Neural progenitor cell (in vitro differentiated cells): ENCODE measurements around the gene SIGMAR1. TPM values are rescaled to one million over a fixed set of nuclear protein-coding genes. Genes with fewer than 3 reads are reported as not detected.

ENCODE experiments used
- DNase-seq: peaks from one replicate; pipeline ENCODE4 v3.0.0-alpha.2; 2016; ENCODE audit warnings: low spot score
- H2AFZ ChIP-seq: fragments of 200-600 bp; sonication (generic); replicated peaks from 2 replicates; pipeline ENCODE4 v1.6.1; 2016; ENCODE audit warnings: antibody characterized with exemption
- H3F3A ChIP-seq: fragments of 200-600 bp; sonication (generic); 2 replicates; pipeline ENCODE4 v1.6.1; 2016; ENCODE audit warnings: antibody characterized with exemption, low read depth
- H3K27ac ChIP-seq: fragments of 200-600 bp; sonication (generic); 2 replicates; pipeline ENCODE4 v1.5.1; 2016; ENCODE audit warnings: mild to moderate bottlenecking
- H3K27me3 ChIP-seq: fragments of 200-600 bp; sonication (generic); 2 replicates; pipeline ENCODE4 v1.6.1; 2016; ENCODE audit warnings: mild to moderate bottlenecking, moderate library complexity
- H3K36me3 ChIP-seq: fragments of 200-600 bp; sonication (generic); 2 replicates; pipeline ENCODE4 v1.5.1; 2016
- H3K4me1 ChIP-seq: fragments of 200-600 bp; sonication (generic); 2 replicates; pipeline ENCODE4 v1.6.1; 2016; ENCODE audit warnings: mixed run types
- H3K4me2 ChIP-seq: fragments of 200-600 bp; sonication (generic); 2 replicates; pipeline ENCODE4 v1.6.1; 2016
- H3K4me3 ChIP-seq: fragments of 200-600 bp; sonication (generic); 2 replicates; pipeline ENCODE4 v1.5.1; 2016
- H3K79me2 ChIP-seq: fragments of 200-600 bp; sonication (generic); 2 replicates; pipeline ENCODE4 v1.6.1; 2016; ENCODE audit warnings: low read depth
- H3K9ac ChIP-seq: fragments of 200-600 bp; sonication (generic); 2 replicates; pipeline ENCODE4 v1.6.1; 2016
- H3K9me3 ChIP-seq: fragments of 200-600 bp; sonication (generic); 2 replicates; pipeline ENCODE4 v1.5.1; 2016; ENCODE audit warnings: low read depth
- H4K20me1 ChIP-seq: fragments of 200-600 bp; sonication (generic); 2 replicates; pipeline ENCODE4 v1.6.1; 2016; ENCODE audit warnings: low read depth
- H3K27ac Mint-ChIP-seq: 3 replicates; pipeline ENCODE4 v1.8.0; 2021; ENCODE audit warnings: mixed read lengths
- H3K27me3 Mint-ChIP-seq: 2 replicates; pipeline ENCODE4 v1.8.0; 2022; ENCODE audit warnings: low read depth, mild to moderate bottlenecking, inconsistent platforms, moderate library complexity, mixed read lengths; ENCODE audit not compliant: insufficient read depth
- H3K36me3 Mint-ChIP-seq: 3 replicates; pipeline ENCODE4 v1.8.0; 2021; ENCODE audit warnings: mixed read lengths
- H3K4me1 Mint-ChIP-seq: 3 replicates; pipeline ENCODE4 v1.8.0; 2021; ENCODE audit warnings: mixed read lengths
- H3K4me3 Mint-ChIP-seq: 3 replicates; pipeline ENCODE4 v1.8.0; 2021; ENCODE audit warnings: mild to moderate bottlenecking, moderate library complexity, mixed read lengths
- H3K9me3 Mint-ChIP-seq: 3 replicates; pipeline ENCODE4 v1.8.0; 2020; ENCODE audit warnings: mixed read lengths
- CTCF ChIP-seq: fragments of 200-600 bp; sonication (generic); IDR thresholded peaks from 2 replicates; pipeline ENCODE4 v1.5.1; 2017; ENCODE audit warnings: antibody characterized with exemption, mild to moderate bottlenecking
- EZH2 ChIP-seq: fragments of 200-600 bp; sonication (generic); IDR thresholded peaks from 2 replicates; pipeline ENCODE4 v1.6.1; 2017; ENCODE audit warnings: antibody characterized with exemption, mild to moderate bottlenecking, moderate library complexity
- EZH2phosphoT487 ChIP-seq: fragments of 200-600 bp; sonication (generic); IDR thresholded peaks from 2 replicates; pipeline ENCODE4 v1.6.1; 2017; ENCODE audit warnings: antibody characterized with exemption
- total RNA-seq: library from RNA; depleted of rRNA; stranded (reverse); fragments of >200 nt; gene quantifications from 2 replicates; pipeline ENCODE4 v1.2.3, GENCODE V29; 2015; ENCODE audit warnings: low replicate concordance

SIGMAR1 gene
- total RNA-seq, 1 donor from 2014 or later, result 37.8 TPM

DNA sequence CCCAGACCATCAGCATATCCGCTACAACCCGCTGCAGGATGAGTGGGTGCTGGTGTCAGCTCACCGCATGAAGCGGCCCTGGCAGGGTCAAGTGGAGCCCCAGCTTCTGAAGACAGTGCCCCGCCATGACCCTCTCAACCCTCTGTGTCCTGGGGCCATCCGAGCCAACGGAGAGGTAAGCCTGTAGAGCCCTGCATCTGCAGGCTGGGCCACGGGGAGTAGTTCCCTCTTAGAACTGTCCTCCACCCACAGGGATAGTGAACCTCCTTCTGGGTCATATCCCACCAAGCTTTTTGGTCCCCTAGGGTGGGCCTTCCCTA lies 9.5 kb upstream of the SIGMAR1 start:
- H3K27me3 Mint-ChIP-seq, result peaks cover 7% of the 10 kb centered on the region
- Histone ChIP-seq H3K4me1 (peaks cover 21% of the 10 kb centered on the region), H3K36me3 (no peaks in the 10 kb centered on the region), H3F3A (peaks cover 25% of the 10 kb centered on the region), H3K9ac (peak overlapping the region; percentile 36), H3K4me2 (peak overlapping the region; percentile 97), H4K20me1 (peaks cover 8% of the 10 kb centered on the region), H3K9me3 (no peaks in the 10 kb centered on the region), H3K27ac (peak overlapping the region; percentile 81), H3K4me3 (peak overlapping the region; percentile 61), H3K27me3 (no peaks in the 10 kb centered on the region), H2AFZ (peak overlapping the region; percentile 87), H3K79me2 (peaks cover 16% of the 10 kb centered on the region)
- peaks cover 13% of the 10 kb centered on the region for H3K36me3 Mint-ChIP-seq
- peak overlapping the region; percentile 93 for H3K4me3 Mint-ChIP-seq
- no peak for TF ChIP-seq EZH2phosphoT487
- TF ChIP-seq CTCF, result no peak
- no peak for TF ChIP-seq EZH2
- no peaks in the 10 kb centered on the region for H3K9me3 Mint-ChIP-seq
- DNase-seq, result no peak
- H3K4me1 Mint-ChIP-seq, result peaks cover 42% of the 10 kb centered on the region
- H3K27ac Mint-ChIP-seq, result peak overlapping the region; percentile 76

DNA sequence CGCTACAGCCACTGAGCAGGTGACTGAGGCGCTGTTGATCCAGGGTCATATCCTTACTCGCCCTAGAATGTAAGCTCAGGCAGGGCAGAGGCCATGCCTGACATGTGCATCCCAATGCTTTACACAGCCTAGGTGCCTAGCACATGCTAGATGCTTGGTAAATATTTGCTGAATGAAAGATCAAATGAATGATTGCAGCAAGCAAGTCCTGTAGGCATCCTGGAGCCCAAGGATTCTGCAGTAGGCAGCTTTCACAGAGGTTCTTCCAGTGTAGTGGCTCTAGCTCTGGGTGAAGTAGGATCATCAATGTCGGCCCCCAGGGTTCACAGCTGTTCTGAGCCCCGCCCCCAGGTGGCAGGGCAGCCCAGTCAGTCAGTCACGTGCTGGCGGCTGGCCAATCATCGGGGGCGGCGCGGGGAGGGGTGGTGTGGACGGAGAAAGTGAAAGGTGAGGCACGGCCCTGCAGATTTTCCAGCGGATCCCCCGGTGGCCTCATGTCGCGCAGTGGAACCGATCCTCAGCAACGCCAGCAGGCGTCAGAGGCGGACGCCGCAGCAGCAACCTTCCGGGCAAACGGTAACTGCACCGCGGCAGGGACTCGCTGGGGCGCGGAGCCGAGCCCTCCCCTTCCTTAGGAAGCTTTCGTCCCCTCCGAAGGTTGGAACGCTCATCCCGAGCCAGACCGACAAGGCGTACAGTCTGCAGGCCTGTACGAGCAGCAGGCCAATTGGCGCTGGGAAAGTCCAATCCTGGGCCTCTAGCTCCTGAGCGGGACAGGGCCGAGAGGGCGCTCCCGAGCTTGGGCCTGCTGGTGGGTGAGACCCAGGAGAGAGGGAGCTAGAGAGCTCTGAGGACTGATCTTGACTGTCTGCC lies 8.9 kb upstream of the SIGMAR1 start, which contains the start of gene GALT:
Gene GALT, plus strand, starts transcription at position 465 of the 873 bp plus-strand sequence. Its CDS starts 30 bp downstream, at position 495.
- peaks cover 8% of the 10 kb centered on the region for H4K20me1 ChIP-seq
- H3K9me3 Mint-ChIP-seq, result no peaks in the 10 kb centered on the region
- peak within 1 kb of the TSS; percentile 61 for H3K4me3 ChIP-seq
- H3K4me2 ChIP-seq, result peak within 1 kb of the TSS; percentile 97
- no peaks in the 10 kb centered on the region for H3K9me3 ChIP-seq
- peaks cover 36% of the 10 kb centered on the region for H3K4me1 Mint-ChIP-seq
- H3K36me3 Mint-ChIP-seq, result peaks cover 13% of the 10 kb centered on the region
- H3K27me3 Mint-ChIP-seq, result peaks cover 7% of the 10 kb centered on the region
- no peak for TF ChIP-seq EZH2
- peak; percentile 37 for TF ChIP-seq CTCF
- H3K36me3 ChIP-seq, result no peaks in the 10 kb centered on the region
- peak within 1 kb of the TSS; percentile 93 for H3K4me3 Mint-ChIP-seq
- peaks cover 25% of the 10 kb centered on the region for H3F3A ChIP-seq
- peak within 1 kb of the TSS; percentile 87 for H2AFZ ChIP-seq
- peaks cover 18% of the 10 kb centered on the region for H3K4me1 ChIP-seq
- no peaks in the 10 kb centered on the region for H3K27me3 ChIP-seq
- peaks cover 16% of the 10 kb centered on the region for H3K79me2 ChIP-seq
- H3K9ac ChIP-seq, result peak within 1 kb of the TSS; percentile 36
- H3K27ac Mint-ChIP-seq, result peak within 1 kb of the TSS; percentile 76
- DNase-seq, result peak; percentile 95
- H3K27ac ChIP-seq, result peak within 1 kb of the TSS; percentile 81

DNA sequence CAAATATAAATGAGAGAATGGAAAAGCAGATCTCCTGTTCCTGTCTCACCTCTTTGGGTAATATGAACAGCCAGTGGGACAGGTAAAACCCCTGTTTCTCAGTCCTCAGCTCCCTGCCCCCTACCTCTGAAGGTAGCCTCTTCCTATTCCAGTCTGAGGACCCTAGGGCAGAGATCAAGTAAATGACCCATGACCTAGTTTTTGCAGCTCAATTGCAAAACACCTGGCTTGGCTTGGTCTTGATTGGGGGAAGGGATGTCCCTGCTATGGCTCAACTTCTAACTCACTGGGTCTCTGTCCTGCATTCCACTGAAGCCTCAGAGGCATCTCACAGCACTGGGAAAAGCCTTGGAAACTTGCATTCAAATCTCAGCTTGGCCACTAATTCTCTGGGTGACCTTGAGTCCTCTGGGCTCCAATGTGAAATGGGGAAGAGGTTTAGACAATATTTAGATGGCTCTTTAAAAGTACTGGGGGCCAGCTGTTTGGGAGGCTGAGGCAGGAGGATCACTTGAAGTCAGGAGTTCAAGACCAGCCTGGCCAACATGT lies 7.3 kb upstream of the SIGMAR1 start:
- DNase-seq, result no peak
- peaks cover 18% of the 10 kb centered on the region for H3F3A ChIP-seq
- H3K36me3 Mint-ChIP-seq, result peaks cover 13% of the 10 kb centered on the region
- no peaks in the 10 kb centered on the region for H3K9me3 ChIP-seq
- H3K4me3 ChIP-seq, result no peak overlapping the region
- no peaks in the 10 kb centered on the region for H3K36me3 ChIP-seq
- no peak overlapping the region for H3K27ac ChIP-seq
- peaks cover 12% of the 10 kb centered on the region for H3K4me1 ChIP-seq
- peak overlapping the region; percentile 27 for H3K27ac Mint-ChIP-seq
- H3K9ac ChIP-seq, result no peak overlapping the region
- no peak for TF ChIP-seq EZH2
- no peak for TF ChIP-seq EZH2phosphoT487
- no peak for TF ChIP-seq CTCF
- H2AFZ ChIP-seq, result no peak overlapping the region
- peaks cover 16% of the 10 kb centered on the region for H3K79me2 ChIP-seq
- peaks cover 27% of the 10 kb centered on the region for H3K4me1 Mint-ChIP-seq
- H3K9me3 Mint-ChIP-seq, result no peaks in the 10 kb centered on the region
- no peak overlapping the region for H3K4me2 ChIP-seq
- H3K4me3 Mint-ChIP-seq, result peak overlapping the region; percentile 41
- H4K20me1 ChIP-seq, result peaks cover 8% of the 10 kb centered on the region
- peaks cover 10% of the 10 kb centered on the region for H3K27me3 Mint-ChIP-seq
- H3K27me3 ChIP-seq, result no peaks in the 10 kb centered on the region
